ENCODE data around the gene NATD1.

GRCh38 chr17:21253646-21254441, 634 bp upstream of the NATD1 start:
- TF ChIP-seq EZH2 (IDR thresholded peaks at IDR 0.05; ENCODE audit: insufficient read depth, poor library complexity, severe bottlenecking): no peak
- TF ChIP-seq EZH2phosphoT487 (IDR thresholded peaks at IDR 0.05; ENCODE audit: insufficient read depth, low read depth): no peak
